K562 (cell line): ENCODE results near the gene LTBP4. TPM values are rescaled to one million over a fixed set of nuclear protein-coding genes. Genes with fewer than 3 reads are reported as not detected.

Experiments used
- ATAC-seq: fragments of 200-7000 bp; cut with Tn5 transposase; 3 replicates; pipeline ENCODE4 v1.9.1; 2020; ENCODE audit warnings: moderate library complexity
- BruUV-seq: library from RNA; stranded (reverse); fragments of 400-500 nt; replicated peaks from 2 replicates; lab custom pipeline; 2021; lab: Mats Ljungman, UMichigan
- CTCF ChIA-PET: fragments of 300-600 bp; formaldehyde crosslinking; extraction: SDS; loops from one replicate; lab custom pipeline; 2021; ENCODE audit warnings: low intra/inter-chr PET ratio; lab: Yijun Ruan, JAX
- POLR2A ChIA-PET: fragments of 300-600, 350-650 bp; sonication (Branson Sonifier 250); formaldehyde crosslinking; extraction: SDS; loops from one replicate; lab custom pipeline; 2021; ENCODE audit warnings: antibody characterized with exemption, inconsistent platforms; lab: Yijun Ruan, JAX
- DNase-seq, 4 experiments: peaks; one replicate each; pipeline versions ENCODE4 v3.0.0 to v3.0.0-alpha.2; 2011 to 2018; ENCODE audit warnings: low spot score in 3 of 4, mixed read lengths in 3 of 4; ENCODE audit errors: extremely low read depth in 1 of 4
- FAIRE-seq: peaks from 2 replicates; lab custom pipeline; 2011; peaks lifted over from hg19 to GRCh38; lab: Jason Lieb, UNC
- H2AFZ ChIP-seq: 2 replicates; pipeline ENCODE4 v1.6.0; 2011; ENCODE audit warnings: low read depth, low read length, control low read depth, inconsistent platforms
- H3K27ac ChIP-seq: fragments of 200-600 bp; 3 replicates; pipeline ENCODE4 v1.8.0; 2011; ENCODE audit warnings: low read depth, mild to moderate bottlenecking, control low read depth, inconsistent platforms, low read length, moderate library complexity, mixed read lengths; ENCODE audit errors: extremely low read depth
- H3K27me3 ChIP-seq, 2 experiments: fragments of 300-600 bp in 1 of 2; 2 replicates in 1 of 2; 3 replicates in 1 of 2; pipeline versions ENCODE4 v1.6.0 to v1.8.0; 2011; ENCODE audit warnings: inconsistent platforms in 2 of 2, low read length in 2 of 2, mild to moderate bottlenecking in 1 of 2, mixed read lengths in 1 of 2, moderate library complexity in 1 of 2; ENCODE audit not compliant: control insufficient read depth in 2 of 2, insufficient read depth in 2 of 2
- H3K36me3 ChIP-seq: fragments of 300-600 bp; 3 replicates; pipeline ENCODE4 v1.8.0; 2011; ENCODE audit warnings: mild to moderate bottlenecking, low read length, inconsistent platforms; ENCODE audit not compliant: control insufficient read depth, insufficient read depth
- H3K4me1 ChIP-seq, 2 experiments: fragments of 200-600 bp in 1 of 2; replicated peaks in 1 of 2; 2 replicates in 1 of 2; 3 replicates in 1 of 2; pipeline versions ENCODE4 v1.5.1 to v1.8.0; 2011; ENCODE audit warnings: inconsistent platforms in 2 of 2, low read length in 2 of 2, mild to moderate bottlenecking in 1 of 2, mixed read lengths in 1 of 2, moderate library complexity in 1 of 2; ENCODE audit not compliant: control insufficient read depth in 2 of 2, insufficient read depth in 2 of 2
- H3K4me2 ChIP-seq: 2 replicates; pipeline ENCODE4 v1.6.1; 2011; ENCODE audit warnings: low read length, control low read depth, inconsistent platforms, mixed read lengths; ENCODE audit not compliant: insufficient read depth
- H3K4me3 ChIP-seq: fragments of 200-600 bp; sonication (generic), shearing (Covaris generic); 2 replicates; pipeline ENCODE4 v1.5.1; 2016; ENCODE audit warnings: control low read depth, inconsistent platforms
- H3K79me2 ChIP-seq: fragments of 200-600 bp; 3 replicates; pipeline ENCODE4 v1.8.0; 2011; ENCODE audit warnings: low read length, inconsistent platforms; ENCODE audit not compliant: control insufficient read depth, insufficient read depth
- H3K9ac ChIP-seq, 2 experiments: 2 replicates each; pipeline versions ENCODE4 v1.6.0 to v1.6.1; 2011; ENCODE audit warnings: low read depth in 2 of 2, low read length in 2 of 2, control low read depth in 1 of 2, inconsistent platforms in 1 of 2, mild to moderate bottlenecking in 1 of 2, mixed read lengths in 1 of 2; ENCODE audit not compliant: insufficient read depth in 1 of 2
- H3K9me1 ChIP-seq: one replicate; pipeline ENCODE4 v1.6.0; 2011; ENCODE audit warnings: inconsistent platforms, mild to moderate bottlenecking, low read length, moderate library complexity; ENCODE audit not compliant: control insufficient read depth, insufficient read depth
- H3K9me3 ChIP-seq: replicated peaks from 2 replicates; pipeline ENCODE4 v1.5.1; 2011; ENCODE audit warnings: low read depth, low read length, inconsistent platforms; ENCODE audit not compliant: control insufficient read depth, insufficient read depth
- H4K20me1 ChIP-seq: replicated peaks from 2 replicates; pipeline ENCODE4 v1.6.1; 2011; ENCODE audit warnings: low read length, inconsistent platforms, mixed read lengths; ENCODE audit not compliant: control insufficient read depth, insufficient read depth
- FOXA1 ChIP-seq: fragments of 450-650 bp; IDR thresholded peaks from 2 replicates; pipeline ENCODE4 v1.6.1; 2016; ENCODE audit warnings: mild to moderate bottlenecking, borderline replicate concordance
- MEF2A ChIP-seq: IDR thresholded peaks from 2 replicates; pipeline ENCODE4 v1.6.1; 2011; ENCODE audit warnings: low read depth, mild to moderate bottlenecking, low read length, moderate library complexity; ENCODE audit not compliant: control insufficient read depth
- MTF1 ChIP-seq: fragments of 250-450 bp; sonication (Bioruptor Pico); IDR thresholded peaks from 2 replicates; pipeline ENCODE4 v1.9.0; 2021; ENCODE audit warnings: moderate library complexity, mild to moderate bottlenecking, inconsistent platforms, borderline replicate concordance
- POU5F1 ChIP-seq: fragments of 150-350 bp; IDR thresholded peaks from 2 replicates; pipeline ENCODE4 v1.6.1; 2014; ENCODE audit warnings: borderline replicate concordance, low read length, low read depth, mild to moderate bottlenecking; ENCODE audit not compliant: partially characterized antibody
- SAFB ChIP-seq: fragments of 200-400 bp; formaldehyde crosslinking; IDR thresholded peaks from 2 replicates; pipeline ENCODE4 v1.6.1; 2017; ENCODE audit warnings: low read depth, low read length, borderline replicate concordance
- ZC3H11A ChIP-seq: IDR thresholded peaks from 2 replicates; pipeline ENCODE4 v1.6.1; 2012; ENCODE audit warnings: low read depth, low read length, improper control_type of control experiment
- ZNF408 ChIP-seq: fragments of 250-450 bp; sonication (Bioruptor Pico); IDR thresholded peaks from 2 replicates; pipeline ENCODE4 v1.4.0; 2020; ENCODE audit warnings: low read depth, mild to moderate bottlenecking, moderate library complexity
- ZNF561 ChIP-seq: fragments of 450-650 bp; formaldehyde crosslinking; conservative IDR thresholded peaks from 2 replicates; pipeline ENCODE4 v1.4.0; 2020; ENCODE audit warnings: mild to moderate bottlenecking, moderate library complexity
- ZNF707 ChIP-seq: fragments of 250-450 bp; sonication (Bioruptor Pico); conservative IDR thresholded peaks from 2 replicates; pipeline ENCODE4 v1.8.0; 2022; ENCODE audit warnings: inconsistent platforms, mild to moderate bottlenecking, moderate library complexity
- WGBS: fragments of 100-300 bp; shearing (Covaris generic); methylation state at CpG from one replicate; pipeline ENCODE4 v1.1.6; 2016; ENCODE audit warnings: low coverage, mixed read lengths; ENCODE audit not compliant: insufficient coverage; ENCODE audit errors: missing lambda C conversion rate; 5-methylcytosine and 5-hydroxymethylcytosine counted together
- in situ Hi-C: fragments of 300-500 bp; cut with MboI; formaldehyde crosslinking; loops from 4 replicates; pipeline ENCODE4 v1.15.0; 2018; ENCODE audit warnings: inconsistent platforms, mixed read lengths
- intact Hi-C: fragments of 100-400 bp; cut with micrococcal nuclease; formaldehyde crosslinking; loops from 2 replicates; pipeline ENCODE4 v1.14.2; 2022
- polyA plus RNA-seq, 8 experiments: library from polyadenylated mRNA; depleted of rRNA in 4 of 8; stranded (reverse) in 5 of 8; unstranded in 3 of 8; fragments of >200 nt; fragmentation: Nextera tagmentation in 2 of 8; fragmentation: Illumina TruSeq in 1 of 8; extraction: Ambion mirVana in 2 of 8; extraction: Trizol in 1 of 8; gene quantifications; 2 replicates each; pipeline versions ENCODE4 v1.2.1 to v1.2.3, GENCODE V29; 2011 to 2014; ENCODE audit warnings: inconsistent platforms in 1 of 8, missing spikeins in 1 of 8
- total RNA-seq, 7 experiments: library from RNA; depleted of rRNA in 6 of 7; stranded (reverse); fragments of >200 nt in 6 of 7; fragmentation: Illumina TruSeq in 2 of 7; extraction: Trizol in 2 of 7; gene quantifications; 2 replicates each; pipeline versions ENCODE4 v1.2.1 to v1.2.3, GENCODE V29; 2011 to 2021; ENCODE audit warnings: low replicate concordance in 1 of 7
- TF ChIP-seq, protein P1 (sequence below): fragments of 200-800 bp; sonication (Bioruptor generic); IDR thresholded peaks from 2 replicates; pipeline ENCODE4 v1.6.1; 2017; ENCODE audit warnings: missing genetic modification characterization, missing compliant biosample characterization
- TF ChIP-seq, protein P2 (sequence below), 2 experiments: fragments of 450-650 bp; IDR thresholded peaks; 2 replicates each; pipeline ENCODE4 v1.6.1; 2016; ENCODE audit warnings: mild to moderate bottlenecking in 2 of 2, borderline replicate concordance in 1 of 2, low read depth in 1 of 2, moderate library complexity in 1 of 2

Gene LTBP4
- total and polyA plus RNA-seq, 9 of the 15 experiments (the other 6 are each of a cell fraction or from before 2014, with no cell fraction given): 0.35 to 160 (median 31.6) TPM

DNA sequence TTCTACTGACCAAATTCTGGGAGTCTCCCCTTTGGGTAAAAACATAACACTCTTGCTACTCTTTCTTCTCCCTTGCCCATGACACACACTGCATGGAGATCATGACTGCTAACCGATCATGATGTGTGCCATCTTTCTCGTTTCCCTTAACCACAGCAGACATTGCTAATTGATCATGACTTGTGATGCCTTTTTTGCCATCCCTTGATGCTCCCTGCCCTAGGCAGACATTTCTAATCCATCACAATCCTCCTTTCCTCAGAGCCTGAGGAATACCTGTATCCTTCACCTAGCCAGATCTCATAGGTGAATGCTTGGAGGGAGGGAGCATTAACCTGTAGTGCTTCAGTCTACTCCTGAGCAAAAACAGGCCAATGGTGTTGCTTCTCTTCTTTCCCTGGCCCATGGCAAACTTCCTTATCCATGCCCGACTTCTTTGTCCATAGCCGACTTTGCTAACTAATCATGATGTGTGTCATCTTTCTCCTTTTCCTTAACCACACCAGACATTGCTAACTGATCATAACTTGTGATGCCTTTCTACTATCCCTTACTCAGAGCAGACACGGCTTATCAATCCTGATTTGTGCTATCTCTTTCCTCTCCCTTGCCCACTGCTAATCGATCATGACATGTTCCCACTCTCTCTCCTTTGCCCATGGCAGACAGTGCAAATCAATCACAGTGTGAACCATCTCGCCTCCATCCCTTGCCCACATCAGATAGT, 71.6 kb downstream of the LTBP4 start:
- Histone ChIP-seq H3K79me2 (no peaks in the 10 kb centered on the region), H3K4me2 (no peak overlapping the region), H2AFZ (no peak overlapping the region), H3K9me1 (no peaks in the 10 kb centered on the region), H3K27ac (no peak overlapping the region), H4K20me1 (no peaks in the 10 kb centered on the region), H3K4me1 (peaks cover 0 to 4% of the 10 kb centered on the region in 2 experiments; a peak in 1 of 5 replicates), H3K27me3 (no peaks in the 10 kb centered on the region), H3K9ac (no peak overlapping the region), H3K4me3 (no peak overlapping the region), H3K36me3 (peaks cover 93% of the 10 kb centered on the region), H3K9me3 (peaks cover 17% of the 10 kb centered on the region)
- intact Hi-C loops: no loop called here
- DNase-seq (no peak), FAIRE-seq (peak; percentile 15), ATAC-seq (no peak)
- no TSS peak for BruUV-seq
- in situ Hi-C loops: no loop called here
- POLR2A ChIA-PET: interaction anchor here (0.7 to 1.0 kb wide), 2 partner anchors 21 to 74 kb away, joined by 3 read pairs; no protein-coding TSS in a partner anchor
- 82% methylated on average over 7 of the region's 7 CpGs for WGBS
- CTCF ChIA-PET: no interaction called here
- TF ChIP-seq ZNF561 (no peak), ZC3H11A (no peak), POU5F1 (no peak), MEF2A (no peak), MTF1 (CRISPR knock-in tag) (no peak), ZNF707 (CRISPR knock-in tag) (no peak), ZNF408 (no peak), SAFB (no peak), FOXA1 (no peak)
- TF ChIP-seq, protein P1, sequence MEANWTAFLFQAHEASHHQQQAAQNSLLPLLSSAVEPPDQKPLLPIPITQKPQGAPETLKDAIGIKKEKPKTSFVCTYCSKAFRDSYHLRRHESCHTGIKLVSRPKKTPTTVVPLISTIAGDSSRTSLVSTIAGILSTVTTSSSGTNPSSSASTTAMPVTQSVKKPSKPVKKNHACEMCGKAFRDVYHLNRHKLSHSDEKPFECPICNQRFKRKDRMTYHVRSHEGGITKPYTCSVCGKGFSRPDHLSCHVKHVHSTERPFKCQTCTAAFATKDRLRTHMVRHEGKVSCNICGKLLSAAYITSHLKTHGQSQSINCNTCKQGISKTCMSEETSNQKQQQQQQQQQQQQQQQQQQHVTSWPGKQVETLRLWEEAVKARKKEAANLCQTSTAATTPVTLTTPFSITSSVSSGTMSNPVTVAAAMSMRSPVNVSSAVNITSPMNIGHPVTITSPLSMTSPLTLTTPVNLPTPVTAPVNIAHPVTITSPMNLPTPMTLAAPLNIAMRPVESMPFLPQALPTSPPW (CRISPR knock-in tag): no peak
- TF ChIP-seq, protein P2, sequence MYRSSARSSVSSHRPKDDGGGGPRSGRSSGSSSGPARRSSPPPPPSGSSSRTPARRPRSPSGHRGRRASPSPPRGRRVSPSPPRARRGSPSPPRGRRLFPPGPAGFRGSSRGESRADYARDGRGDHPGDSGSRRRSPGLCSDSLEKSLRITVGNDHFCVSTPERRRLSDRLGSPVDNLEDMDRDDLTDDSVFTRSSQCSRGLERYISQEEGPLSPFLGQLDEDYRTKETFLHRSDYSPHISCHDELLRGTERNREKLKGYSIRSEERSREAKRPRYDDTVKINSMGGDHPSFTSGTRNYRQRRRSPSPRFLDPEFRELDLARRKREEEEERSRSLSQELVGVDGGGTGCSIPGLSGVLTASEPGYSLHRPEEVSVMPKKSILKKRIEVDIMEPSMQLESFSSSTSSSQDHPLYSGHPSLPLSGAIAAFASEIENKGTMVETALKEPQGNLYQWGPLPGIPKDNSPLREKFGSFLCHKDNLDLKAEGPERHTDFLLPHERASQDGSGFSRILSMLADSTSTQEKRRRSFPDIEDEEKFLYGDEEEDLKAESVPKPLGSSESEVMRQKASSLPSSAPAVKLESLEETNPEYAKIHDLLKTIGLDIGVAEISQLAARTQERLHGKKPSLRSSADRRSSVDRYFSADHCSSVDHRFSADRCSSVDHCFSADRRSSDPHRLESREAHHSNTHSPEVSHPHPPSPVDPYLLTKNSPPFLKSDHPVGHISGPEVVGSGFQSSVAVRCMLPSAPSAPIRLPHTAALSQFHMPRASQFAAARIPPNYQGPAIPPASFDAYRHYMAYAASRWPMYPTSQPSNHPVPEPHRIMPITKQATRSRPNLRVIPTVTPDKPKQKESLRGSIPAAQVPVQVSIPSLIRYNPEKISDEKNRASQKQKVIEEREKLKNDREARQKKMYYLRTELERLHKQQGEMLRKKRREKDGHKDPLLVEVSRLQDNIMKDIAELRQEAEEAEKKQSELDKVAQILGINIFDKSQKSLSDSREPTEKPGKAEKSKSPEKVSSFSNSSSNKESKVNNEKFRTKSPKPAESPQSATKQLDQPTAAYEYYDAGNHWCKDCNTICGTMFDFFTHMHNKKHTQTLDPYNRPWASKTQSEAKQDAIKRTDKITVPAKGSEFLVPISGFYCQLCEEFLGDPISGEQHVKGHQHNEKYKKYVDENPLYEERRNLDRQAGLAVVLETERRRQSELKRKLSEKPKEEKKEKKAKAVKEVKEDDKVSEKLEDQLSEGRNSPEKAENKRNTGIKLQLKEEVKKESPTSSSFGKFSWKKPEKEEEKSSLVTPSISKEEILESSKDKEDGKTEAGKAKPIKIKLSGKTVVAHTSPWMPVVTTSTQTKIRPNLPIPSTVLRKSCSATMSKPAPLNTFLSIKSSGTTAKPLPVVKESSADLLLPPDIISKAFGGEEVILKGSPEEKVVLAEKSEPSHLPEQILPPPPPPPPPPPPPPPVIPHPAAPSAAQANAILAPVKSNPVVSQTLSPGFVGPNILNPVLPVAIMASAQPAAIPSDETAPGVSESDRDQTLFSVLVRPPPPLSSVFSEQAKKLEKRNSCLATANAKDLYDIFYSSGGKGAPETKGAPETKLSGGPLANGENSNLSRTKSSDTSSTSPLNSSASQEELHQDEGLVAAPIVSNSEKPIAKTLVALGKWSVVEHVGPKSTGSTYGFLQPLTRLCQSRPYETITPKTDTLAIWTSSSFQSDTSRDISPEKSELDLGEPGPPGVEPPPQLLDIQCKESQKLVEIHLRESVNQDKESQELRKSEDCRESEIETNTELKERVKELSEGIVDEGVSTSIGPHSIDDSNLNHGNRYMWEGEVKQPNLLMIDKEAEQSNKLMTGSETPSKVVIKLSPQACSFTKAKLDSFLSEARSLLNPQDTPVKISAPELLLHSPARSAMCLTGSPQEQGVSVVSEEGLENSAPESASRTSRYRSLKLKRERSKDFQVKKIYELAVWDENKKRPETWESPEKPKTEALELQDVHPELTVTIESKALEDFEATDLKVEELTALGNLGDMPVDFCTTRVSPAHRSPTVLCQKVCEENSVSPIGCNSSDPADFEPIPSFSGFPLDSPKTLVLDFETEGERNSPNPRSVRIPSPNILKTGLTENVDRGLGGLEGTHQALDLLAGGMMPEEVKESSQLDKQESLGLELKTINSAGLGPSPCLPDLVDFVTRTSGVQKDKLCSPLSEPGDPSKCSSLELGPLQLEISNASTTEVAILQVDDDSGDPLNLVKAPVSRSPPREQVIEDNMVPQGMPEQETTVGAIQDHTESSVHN (IDR thresholded peaks at IDR 0.05; ENCODE audit: borderline replicate concordance in 1 of 2, low read depth in 1 of 2): no peak
